ENCODE data around the gene BABAM1.

GRCh38 chr19:17319473-17320238 lies 52.4 kb downstream of the BABAM1 start:
- no peak for TF ChIP-seq TCF7 (CRISPR knock-in tag; IDR thresholded peaks at IDR 0.05; ENCODE audit: low read depth)
- TF ChIP-seq CTCF (IDR thresholded peaks at IDR 0.05), result no peak
- no peak for TF ChIP-seq ZBTB43 (CRISPR knock-in tag; IDR thresholded peaks at IDR 0.05)
- TF ChIP-seq SP1 (CRISPR knock-in tag; conservative IDR thresholded peaks at IDR 0.05), result no peak
- no peak for TF ChIP-seq CREB1 (CRISPR knock-in tag; IDR thresholded peaks at IDR 0.05)
- TF ChIP-seq ERG (CRISPR knock-in tag; IDR thresholded peaks at IDR 0.05), result no peak
- no peak for TF ChIP-seq HMGXB4 (CRISPR knock-in tag; IDR thresholded peaks at IDR 0.05)
- TF ChIP-seq KAT7 (CRISPR knock-in tag; IDR thresholded peaks at IDR 0.05; ENCODE audit: borderline replicate concordance), result no peak

Data from WTC11 (cell line).